OCI-LY3 (cell line): ENCODE data around the gene DPP10.

Experiments
- H2AFZ ChIP-seq: fragments of 200-600, 300-600 bp; shearing (Covaris generic); 2 replicates; pipeline ENCODE4 v1.6.0; 2014; ENCODE audit warnings: antibody characterized with exemption, low read depth, low read length
- H3K27ac ChIP-seq: fragments of 200-600, 300-600 bp; sonication (generic); 2 replicates; pipeline ENCODE4 v1.5.1; 2014; ENCODE audit warnings: mild to moderate bottlenecking, low read length, moderate library complexity, mixed read lengths
- H3K27me3 ChIP-seq: fragments of 200-600, 300-600 bp; sonication (generic); 2 replicates; pipeline ENCODE4 v1.6.1; 2014; ENCODE audit warnings: low read depth, low read length, mixed read lengths
- H3K36me3 ChIP-seq: fragments of 200-600, 300-600 bp; sonication (generic); replicated peaks from 2 replicates; pipeline ENCODE3; 2014; ENCODE audit warnings: low read depth, low read length, mixed read lengths
- H3K4me1 ChIP-seq: fragments of 300-600, 200-600 bp; sonication (generic); 2 replicates; pipeline ENCODE4 v1.6.1; 2014; ENCODE audit warnings: low read length, mixed read lengths
- H3K4me2 ChIP-seq: fragments of 200-600, 300-600 bp; sonication (generic); 2 replicates; pipeline ENCODE4 v1.6.1; 2014; ENCODE audit warnings: low read length, mixed read lengths
- H3K4me3 ChIP-seq: fragments of 300-600, 200-600 bp; sonication (generic); 2 replicates; pipeline ENCODE4 v1.5.1; 2014; ENCODE audit warnings: antibody characterized with exemption, mild to moderate bottlenecking, low read length, moderate library complexity
- H3K79me2 ChIP-seq: fragments of 300-600, 200-600 bp; shearing (Covaris generic); 2 replicates; pipeline ENCODE4 v1.6.1; 2014; ENCODE audit warnings: mild to moderate bottlenecking, low read length, mixed read lengths
- H3K9ac ChIP-seq: fragments of 300-600, 200-600 bp; shearing (Covaris generic); 2 replicates; pipeline ENCODE4 v1.6.0; 2014; ENCODE audit warnings: mild to moderate bottlenecking, low read length, moderate library complexity
- H3K9me3 ChIP-seq: fragments of 200-600, 300-600 bp; shearing (Covaris generic); 2 replicates; pipeline ENCODE4 v1.6.1; 2014; ENCODE audit warnings: low read length, mixed read lengths; ENCODE audit not compliant: insufficient read depth
- H4K20me1 ChIP-seq: fragments of 200-600, 300-600 bp; sonication (generic); 2 replicates; pipeline ENCODE4 v1.6.1; 2016; ENCODE audit warnings: low read length, mixed read lengths; ENCODE audit not compliant: insufficient read depth
- CTCF ChIP-seq: fragments of 200-600, 300-600 bp; sonication (generic); IDR thresholded peaks from 2 replicates; pipeline ENCODE4 v1.5.1; 2014; ENCODE audit warnings: antibody characterized with exemption, low read length, low read depth
- EZH2phosphoT487 ChIP-seq: fragments of 200-600 bp; shearing (Covaris generic); IDR thresholded peaks from 2 replicates; pipeline ENCODE4 v1.6.1; 2018; ENCODE audit warnings: antibody characterized with exemption, mixed run types, low read depth

DPP10 gene

GRCh38 chr2:115036818-115037217, 594.4 kb downstream of the DPP10 start:
- H3K27me3 ChIP-seq, result no peaks in the 10 kb centered on the region
- TF ChIP-seq CTCF (no peak), EZH2phosphoT487 (no peak)
- no peak overlapping the region for H2AFZ ChIP-seq
- no peak overlapping the region for H3K4me2 ChIP-seq
- H3K9ac ChIP-seq, result no peak overlapping the region
- no peaks in the 10 kb centered on the region for H4K20me1 ChIP-seq
- H3K4me1 ChIP-seq, result no peaks in the 10 kb centered on the region
- no peaks in the 10 kb centered on the region for H3K79me2 ChIP-seq
- no peak overlapping the region for H3K4me3 ChIP-seq
- no peaks in the 10 kb centered on the region for H3K36me3 ChIP-seq
- no peak overlapping the region for H3K27ac ChIP-seq
- no peaks in the 10 kb centered on the region for H3K9me3 ChIP-seq

- Histone ChIP-seq H3K9me3 (no peaks in the 10 kb centered on the region), H3K79me2 (no peaks in the 10 kb centered on the region)
Observed at GRCh38 chr2:115057473-115057872, 615.0 kb downstream of the DPP10 start.

GRCh38 chr2:115070002-115070401, 627.6 kb downstream of the DPP10 start:
- Histone ChIP-seq H3K27me3 (no peaks in the 10 kb centered on the region), H4K20me1 (no peaks in the 10 kb centered on the region), H2AFZ (no peak overlapping the region), H3K4me3 (no peak overlapping the region), H3K27ac (no peak overlapping the region), H3K36me3 (no peaks in the 10 kb centered on the region), H3K79me2 (no peaks in the 10 kb centered on the region), H3K9me3 (no peaks in the 10 kb centered on the region), H3K4me1 (peaks cover 8% of the 10 kb centered on the region), H3K4me2 (no peak overlapping the region), H3K9ac (no peak overlapping the region)
- no peak for TF ChIP-seq CTCF
- TF ChIP-seq EZH2phosphoT487, result no peak

More at GRCh38 chr2:115057473-115057872, 615.0 kb downstream of the DPP10 start:
- no peak overlapping the region for H3K4me3 ChIP-seq
- H3K27me3 ChIP-seq, result no peaks in the 10 kb centered on the region
- H3K4me2 ChIP-seq, result no peak overlapping the region
- no peak overlapping the region for H3K27ac ChIP-seq
- H3K4me1 ChIP-seq, result no peaks in the 10 kb centered on the region
- no peak overlapping the region for H2AFZ ChIP-seq
- H3K36me3 ChIP-seq, result no peaks in the 10 kb centered on the region
- no peaks in the 10 kb centered on the region for H4K20me1 ChIP-seq
- H3K9ac ChIP-seq, result no peak overlapping the region
- TF ChIP-seq EZH2phosphoT487, result no peak
- TF ChIP-seq CTCF, result no peak

GRCh38 chr2:115071534-115071933, 629.1 kb downstream of the DPP10 start:
- Histone ChIP-seq H3K4me1 (peaks cover 8% of the 10 kb centered on the region), H3K9me3 (no peaks in the 10 kb centered on the region), H2AFZ (no peak overlapping the region), H4K20me1 (no peaks in the 10 kb centered on the region), H3K27ac (no peak overlapping the region), H3K4me3 (no peak overlapping the region), H3K27me3 (no peaks in the 10 kb centered on the region), H3K36me3 (no peaks in the 10 kb centered on the region), H3K9ac (no peak overlapping the region), H3K4me2 (peak overlapping the region; percentile 12; the same call in 1 of the 2 replicates), H3K79me2 (no peaks in the 10 kb centered on the region)
- TF ChIP-seq EZH2phosphoT487 (no peak), CTCF (no peak)
